Myocyte (in vitro differentiated cells): ENCODE data around the gene CDK2. TPM values are rescaled to one million over a fixed set of nuclear protein-coding genes. Genes with fewer than 3 reads are reported as not detected.

ENCODE experiments used
- DNase-seq: peaks from one replicate; pipeline ENCODE4 v3.0.0-alpha.2; 2012; ENCODE audit warnings: low read depth
- total RNA-seq: library from RNA; depleted of rRNA; stranded (reverse); fragments of >200 nt; gene quantifications from 2 replicates; pipeline ENCODE4 v1.2.3, GENCODE V29; 2014

CDK2 gene
- total RNA-seq, 1 donor from 2014 or later: 9.5 TPM

- DNase-seq: no peak
Measured at GRCh38 chr12:56011509-56012090, 45.0 kb downstream of the CDK2 start.

DNA sequence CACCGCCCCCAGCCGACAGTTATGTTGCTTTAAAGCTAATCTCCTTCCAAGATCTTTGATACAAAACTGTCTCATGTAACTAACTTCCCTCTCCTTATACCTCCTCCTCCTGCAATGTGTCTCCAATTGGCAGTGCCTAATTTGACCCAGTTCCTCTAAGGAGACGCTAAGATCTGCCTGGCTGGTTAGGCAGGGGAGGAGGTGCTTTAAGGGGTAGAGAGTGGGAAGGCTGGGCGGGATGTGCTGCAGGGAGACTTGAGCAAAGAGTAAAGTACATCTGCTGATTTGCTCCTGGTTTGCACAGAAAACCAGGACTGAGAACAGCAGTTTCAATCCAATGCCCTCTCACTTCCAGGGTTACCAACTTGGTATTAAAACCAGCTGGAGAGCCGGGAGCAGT, 46.9 kb downstream of the CDK2 start:
- DNase-seq: no peak

DNA sequence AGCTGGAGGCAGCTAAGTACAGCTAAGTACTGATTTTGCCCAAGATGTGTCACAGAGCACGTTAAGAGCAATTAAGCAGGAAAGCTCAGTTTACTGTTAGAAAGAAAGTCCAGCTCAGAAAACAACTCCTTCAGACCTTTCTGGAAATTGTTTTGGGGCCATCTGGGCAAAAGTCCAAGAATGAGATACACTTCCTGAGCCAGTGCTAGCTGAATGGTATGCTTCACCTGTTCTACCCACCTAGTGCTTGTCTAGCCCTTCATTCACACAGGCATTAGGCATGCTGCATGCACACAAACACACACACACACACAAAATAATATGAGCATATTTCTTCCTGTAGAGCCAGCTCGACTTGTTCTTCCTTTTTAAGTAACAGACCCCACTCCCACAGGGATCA, 47.6 kb downstream of the CDK2 start:
- DNase-seq: no peak

- no peak for DNase-seq
Measured at GRCh38 chr12:56017181-56017580, 50.6 kb downstream of the CDK2 start.

DNA sequence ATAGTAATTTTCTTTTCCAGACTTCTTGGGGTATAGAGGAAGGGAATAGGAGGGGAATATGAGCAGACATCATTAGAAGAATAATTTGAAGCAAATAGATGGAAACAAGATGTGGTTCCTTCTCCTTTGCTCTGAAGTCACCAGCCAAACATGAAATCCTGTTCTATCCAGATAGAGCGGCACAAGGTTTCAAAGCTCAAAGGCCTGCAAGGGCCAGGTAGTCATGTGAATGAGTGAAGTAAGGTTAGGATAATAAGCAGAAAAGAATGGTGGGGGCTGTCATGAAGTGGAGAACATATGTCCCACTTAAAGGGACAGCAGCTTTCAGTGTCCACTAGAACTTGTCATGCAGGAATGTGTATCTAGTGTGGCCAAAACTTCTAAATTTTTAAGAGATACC, 51.7 kb downstream of the CDK2 start:
- DNase-seq: no peak

GRCh38 chr12:56020423-56021184, 54.0 kb downstream of the CDK2 start, which contains the start of gene IKZF4:
IKZF4 (plus strand) TSS chr12:56021043; CDS start chr12:56021494, 451 bp downstream.
- no peak for DNase-seq

GRCh38 chr12:56021889-56022497, 55.4 kb downstream of the CDK2 start:
- no peak for DNase-seq

Other genes starting within 250 kb of the CDK2 start
- 457 and 673 TPM in 2 replicates for gene RDH5, start 246.4 kb upstream of the CDK2 start, total RNA-seq
- gene CD63, start 237.8 kb upstream of the CDK2 start, total RNA-seq: 2,565 and 2,632 TPM in 2 replicates
- 6.2 and 6.6 TPM in 2 replicates for gene GDF11, start 223.7 kb upstream of the CDK2 start, total RNA-seq
- gene SARNP, start 149.1 kb upstream of the CDK2 start, total RNA-seq: 71.5 and 75.3 TPM in 2 replicates
- 8.8 and 12.5 TPM in 2 replicates for gene ORMDL2, start 148.8 kb upstream of the CDK2 start, total RNA-seq
- gene DNAJC14, start 137.2 kb upstream of the CDK2 start, total RNA-seq: 40.4 and 42.4 TPM in 2 replicates
- gene MMP19, start 123.9 kb upstream of the CDK2 start, total RNA-seq: 8.6 and 8.8 TPM in 2 replicates
- gene PYM1, start 38.9 kb upstream of the CDK2 start, total RNA-seq: 29.3 and 32.5 TPM in 2 replicates
- gene DGKA, start 35.7 kb upstream of the CDK2 start, total RNA-seq: 24.2 and 33.1 TPM in 2 replicates
- gene PMEL, start 788 bp upstream of the CDK2 start, total RNA-seq: 0.10 and 0.53 TPM in 2 replicates
- gene RAB5B, start 7.2 kb downstream of the CDK2 start, total RNA-seq: 74.9 and 76.4 TPM in 2 replicates
- 14.0 and 15.8 TPM in 2 replicates for gene SUOX, start 30.4 kb downstream of the CDK2 start, total RNA-seq
- gene IKZF4, start 54.2 kb downstream of the CDK2 start, total RNA-seq: 1.1 and 3.0 TPM in 2 replicates
- gene RPS26, start 75.1 kb downstream of the CDK2 start, total RNA-seq: 451 and 1,430 TPM in 2 replicates
- gene ERBB3, start 113.3 kb downstream of the CDK2 start, total RNA-seq: 178 and 188 TPM in 2 replicates
- 233 and 241 TPM in 2 replicates for gene PA2G4, start 137.7 kb downstream of the CDK2 start, total RNA-seq
- gene RPL41, start 149.8 kb downstream of the CDK2 start, total RNA-seq: 1,498 and 1,992 TPM in 2 replicates
- 4.9 and 5.5 TPM in 2 replicates for gene ZC3H10, start 151.4 kb downstream of the CDK2 start, total RNA-seq
- 442 and 481 TPM in 2 replicates for gene ESYT1, start 161.4 kb downstream of the CDK2 start, total RNA-seq
- gene MYL6B, start 185.8 kb downstream of the CDK2 start, total RNA-seq: 3,936 and 4,339 TPM in 2 replicates
- gene MYL6, start 191.5 kb downstream of the CDK2 start, total RNA-seq: 883 and 1,119 TPM in 2 replicates
- gene SMARCC2, start 222.7 kb downstream of the CDK2 start, total RNA-seq: 75.8 and 80.0 TPM in 2 replicates